Astrocyte of the spinal cord (primary cell): ENCODE results near the gene PHAF1.
"Not testable (repeated sequence)": the region's sequence is repeated elsewhere in the genome, so short reads cannot be mapped to it uniquely, and the experiment has no call there.

Source experiments
- DNase-seq: peaks from one replicate; pipeline ENCODE4 v3.0.0; 2011; ENCODE audit warnings: low read depth, low spot score
- H3K4me3 ChIP-seq: 2 replicates; pipeline ENCODE4 v1.5.1; 2011; ENCODE audit warnings: low read depth, mild to moderate bottlenecking, low read length, moderate library complexity
- CTCF ChIP-seq: IDR thresholded peaks from 2 replicates; pipeline ENCODE4 v1.5.1; 2012; ENCODE audit warnings: low read depth, mild to moderate bottlenecking, low read length, inconsistent platforms
- in situ Hi-C: cut with HindIII; loops from 2 replicates; pipeline ENCODE4 v1.10.0; 2017; ENCODE audit warnings: low sequenced_read_pairs

PHAF1 gene

DNA sequence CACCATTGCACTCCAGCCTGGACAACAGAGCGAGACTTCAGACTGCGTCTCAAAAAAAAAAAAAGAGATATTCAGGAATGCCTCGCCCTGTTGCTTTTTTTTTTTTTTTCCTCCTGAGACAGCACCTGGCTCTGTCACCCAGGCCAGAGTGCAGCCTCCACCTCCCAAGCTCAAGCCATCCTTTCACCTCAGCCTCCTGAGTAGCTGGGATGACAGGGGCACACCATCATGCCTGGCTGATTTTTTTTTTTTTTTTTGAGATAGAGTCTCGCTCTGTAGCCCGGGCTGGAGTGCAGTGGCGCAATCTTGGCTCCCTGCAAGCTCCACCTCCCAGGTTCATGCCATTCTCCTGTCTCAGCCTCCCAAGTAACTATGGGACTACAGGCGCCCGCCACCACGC is 8.0 kb downstream of the PHAF1 start:
- in situ Hi-C loops: no loop called here
- no peak for DNase-seq
- no peak overlapping the region for H3K4me3 ChIP-seq
- TF ChIP-seq CTCF: no peak

- no peak for DNase-seq
- H3K4me3 ChIP-seq: no peak overlapping the region
- in situ Hi-C loops: no loop called here
- TF ChIP-seq CTCF: no peak
Measured at GRCh38 chr16:67120025-67120424, 10.3 kb downstream of the PHAF1 start.

DNA sequence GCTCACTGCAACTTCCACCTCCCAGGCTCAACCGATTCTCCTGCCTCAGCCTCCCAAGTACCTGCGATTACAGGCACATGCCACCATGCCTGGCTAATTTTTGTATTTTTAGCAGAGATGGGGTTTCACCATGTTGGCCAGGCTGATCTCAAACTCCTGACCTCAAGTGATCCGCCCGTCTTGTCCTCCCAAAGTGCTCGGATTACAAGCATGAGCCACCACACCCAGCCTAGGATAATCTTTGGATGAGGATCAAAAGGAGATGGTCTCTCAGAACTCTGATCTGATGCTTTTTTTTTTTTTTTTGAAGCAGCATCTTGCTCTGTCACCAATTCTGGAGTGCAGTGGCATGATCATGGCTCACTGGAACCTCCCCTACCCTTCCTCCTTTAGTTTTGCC is 13.1 kb downstream of the PHAF1 start:
- in situ Hi-C loops, H3K4me3 ChIP-seq, DNase-seq: not testable (repeated sequence)

DNA sequence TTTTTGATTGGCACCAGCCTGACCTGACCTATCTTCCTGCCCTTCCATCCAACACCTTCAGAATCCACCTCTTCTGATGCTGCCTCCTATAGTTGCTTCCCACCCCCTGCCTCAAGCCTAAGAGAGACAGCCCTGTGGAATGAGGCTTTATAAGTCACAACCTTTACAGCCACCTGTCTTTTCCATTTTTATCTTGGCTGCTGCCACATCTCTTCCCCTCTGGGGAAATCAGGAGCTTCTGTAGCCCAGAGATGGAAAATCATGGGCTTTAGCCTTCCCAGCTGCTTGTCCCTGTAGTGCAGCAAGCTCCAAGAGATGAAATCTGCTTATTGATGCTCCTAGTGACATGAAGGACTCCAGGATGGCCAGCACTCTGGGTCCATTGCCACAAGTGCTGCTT is 18.7 kb downstream of the PHAF1 start:
- DNase-seq: no peak
- in situ Hi-C loops: no loop called here
- H3K4me3 ChIP-seq: no peak overlapping the region
- no peak for TF ChIP-seq CTCF

- no peak for TF ChIP-seq CTCF
Measured at GRCh38 chr16:67128887-67129286, 19.1 kb downstream of the PHAF1 start.

GRCh38 chr16:67129422-67129821 is 19.7 kb downstream of the PHAF1 start:
- TF ChIP-seq CTCF: no peak
- in situ Hi-C loops: no loop called here
- no peak overlapping the region for H3K4me3 ChIP-seq
- no peak for DNase-seq

More at GRCh38 chr16:67128887-67129286, 19.1 kb downstream of the PHAF1 start:
- no peak for DNase-seq
- H3K4me3 ChIP-seq: no peak overlapping the region
- in situ Hi-C loops: no loop called here

DNA sequence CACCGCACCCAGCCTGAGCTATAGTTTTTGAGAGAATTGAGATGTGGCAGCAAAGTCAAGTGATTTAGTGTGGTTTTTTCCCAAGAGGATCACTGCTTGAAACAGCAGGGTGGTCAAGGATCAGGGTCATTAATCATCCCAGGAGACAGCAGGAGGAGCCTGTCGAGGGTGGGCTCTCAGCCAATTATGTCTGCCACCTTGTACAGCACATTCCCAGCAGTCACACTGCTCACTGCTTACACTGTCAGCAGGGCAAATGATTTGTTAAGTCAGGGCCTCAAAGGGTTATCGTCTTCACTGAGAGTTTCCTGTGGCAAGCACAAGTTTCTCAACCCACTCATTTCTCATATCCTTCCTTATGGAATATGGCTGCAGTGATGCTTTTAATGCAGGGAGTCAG is 27.9 kb downstream of the PHAF1 start:
- no peak for TF ChIP-seq CTCF
- in situ Hi-C loops: no loop called here
- no peak for DNase-seq
- H3K4me3 ChIP-seq: no peak overlapping the region
